HL-60 (cell line): ENCODE data around the gene NET1.

Experiments used
- DNase-seq, 2 experiments: peaks; one replicate each; pipeline ENCODE4 v3.0.0-alpha.2; 2010 to 2020; ENCODE audit warnings: low read depth in 1 of 2, low spot score in 1 of 2
- H3K27ac ChIP-seq: fragments of 250-450 bp; sonication (Bioruptor Pico); replicated peaks from 2 replicates; pipeline ENCODE4 v1.5.1; 2020; ENCODE audit warnings: mild to moderate bottlenecking, moderate library complexity
- H3K27me3 ChIP-seq: fragments of 250-450 bp; sonication (Bioruptor Pico); 2 replicates; pipeline ENCODE4 v1.5.1; 2021; ENCODE audit warnings: mild to moderate bottlenecking, moderate library complexity; ENCODE audit not compliant: insufficient read depth, poor library complexity, severe bottlenecking
- H3K4me3 ChIP-seq: replicated peaks from 2 replicates; pipeline ENCODE4 v1.5.1; 2011; ENCODE audit warnings: mild to moderate bottlenecking, control low read depth, low read length; ENCODE audit not compliant: insufficient read depth
- GABPA ChIP-seq: IDR thresholded peaks from 2 replicates; pipeline ENCODE4 v1.6.1; 2012; ENCODE audit warnings: low read depth
- POLR2AphosphoS5 ChIP-seq: IDR thresholded peaks from 2 replicates; pipeline ENCODE4 v1.6.1; 2012; ENCODE audit warnings: low read depth
- REST ChIP-seq: IDR thresholded peaks from 2 replicates; pipeline ENCODE4 v1.6.1; 2012; ENCODE audit warnings: low read depth; ENCODE audit not compliant: insufficient replicate concordance
- SPI1 ChIP-seq: IDR thresholded peaks from 2 replicates; pipeline ENCODE4 v1.6.1; 2012; ENCODE audit warnings: low read depth, mild to moderate bottlenecking, borderline replicate concordance
- TF ChIP-seq, protein P1 (sequence below): IDR thresholded peaks from one replicate; pipeline ENCODE4 v1.5.1; 2011; ENCODE audit warnings: low read length, control low read depth, inconsistent platforms; ENCODE audit not compliant: insufficient read depth

NET1 gene

GRCh38 chr10:5453749-5454489, 41.6 kb downstream of the NET1 start:
- DNase-seq = no peak
- no peak overlapping the region for H3K27ac ChIP-seq

DNA sequence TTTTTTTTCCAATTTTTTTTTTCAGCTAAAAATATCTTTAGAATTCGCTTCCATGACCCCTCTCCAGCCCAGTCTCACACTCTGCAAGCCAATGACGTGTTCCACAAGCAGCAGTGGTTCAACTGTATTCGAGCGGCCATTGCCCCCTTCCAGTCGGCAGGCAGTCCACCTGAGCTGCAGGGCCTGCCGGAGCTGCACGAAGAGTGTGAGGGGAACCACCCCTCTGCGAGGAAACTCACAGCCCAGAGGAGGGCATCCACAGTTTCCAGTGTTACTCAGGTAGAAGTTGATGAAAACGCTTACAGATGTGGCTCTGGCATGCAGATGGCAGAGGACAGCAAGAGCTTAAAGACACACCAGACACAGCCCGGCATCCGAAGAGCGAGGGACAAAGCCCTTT, 44.2 kb downstream of the NET1 start:
- Histone ChIP-seq H3K4me3 (no peak overlapping the region), H3K27me3 (no peaks in the 10 kb centered on the region), H3K27ac (no peak overlapping the region)
- no peak for DNase-seq
- TF ChIP-seq GABPA (no peak), REST (no peak), SPI1 (no peak), POLR2AphosphoS5 (no peak)
- TF ChIP-seq, protein P1, sequence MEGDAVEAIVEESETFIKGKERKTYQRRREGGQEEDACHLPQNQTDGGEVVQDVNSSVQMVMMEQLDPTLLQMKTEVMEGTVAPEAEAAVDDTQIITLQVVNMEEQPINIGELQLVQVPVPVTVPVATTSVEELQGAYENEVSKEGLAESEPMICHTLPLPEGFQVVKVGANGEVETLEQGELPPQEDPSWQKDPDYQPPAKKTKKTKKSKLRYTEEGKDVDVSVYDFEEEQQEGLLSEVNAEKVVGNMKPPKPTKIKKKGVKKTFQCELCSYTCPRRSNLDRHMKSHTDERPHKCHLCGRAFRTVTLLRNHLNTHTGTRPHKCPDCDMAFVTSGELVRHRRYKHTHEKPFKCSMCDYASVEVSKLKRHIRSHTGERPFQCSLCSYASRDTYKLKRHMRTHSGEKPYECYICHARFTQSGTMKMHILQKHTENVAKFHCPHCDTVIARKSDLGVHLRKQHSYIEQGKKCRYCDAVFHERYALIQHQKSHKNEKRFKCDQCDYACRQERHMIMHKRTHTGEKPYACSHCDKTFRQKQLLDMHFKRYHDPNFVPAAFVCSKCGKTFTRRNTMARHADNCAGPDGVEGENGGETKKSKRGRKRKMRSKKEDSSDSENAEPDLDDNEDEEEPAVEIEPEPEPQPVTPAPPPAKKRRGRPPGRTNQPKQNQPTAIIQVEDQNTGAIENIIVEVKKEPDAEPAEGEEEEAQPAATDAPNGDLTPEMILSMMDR = no peak

More at GRCh38 chr10:5453749-5454489, 41.6 kb downstream of the NET1 start:
- no peak for TF ChIP-seq REST
- no peak overlapping the region for H3K4me3 ChIP-seq
- H3K27me3 ChIP-seq = no peaks in the 10 kb centered on the region

DNA sequence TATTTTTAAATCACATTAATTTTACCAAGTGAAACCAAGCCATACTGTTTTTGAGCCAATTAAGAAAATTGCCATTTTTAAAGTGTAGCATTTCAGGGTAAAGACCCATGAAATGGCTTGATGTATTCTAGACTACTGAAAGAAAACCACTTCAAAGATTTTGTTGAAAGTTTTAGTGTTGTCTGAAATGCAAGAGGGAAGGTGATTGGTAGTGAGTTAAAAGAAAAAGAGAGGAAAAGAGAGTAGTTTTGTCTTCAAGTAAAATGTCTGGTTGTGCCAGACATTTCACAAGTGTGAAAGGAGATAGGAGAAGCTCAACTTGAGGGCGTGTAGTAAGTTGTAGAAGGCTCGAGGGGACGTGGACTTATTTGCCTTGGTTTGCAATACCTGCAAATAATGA, 45.4 kb downstream of the NET1 start:
- Histone ChIP-seq H3K27ac (no peak overlapping the region), H3K27me3 (no peaks in the 10 kb centered on the region), H3K4me3 (no peak overlapping the region)
- DNase-seq = no peak
- TF ChIP-seq GABPA = no peak
- no peak for TF ChIP-seq REST
- TF ChIP-seq POLR2AphosphoS5 = no peak
- no peak for TF ChIP-seq SPI1
- TF ChIP-seq, protein P1 = no peak
